Heart left ventricle (tissue), 16 donors: ENCODE measurements around the gene TMEM135. TPM values are rescaled to one million over a fixed set of nuclear protein-coding genes. Genes with fewer than 3 reads are reported as not detected.

Experiments used
- ATAC-seq, 4 donors: fragments of 200-7000 bp; cut with Tn5 transposase; one replicate each; pipeline ENCODE4 v1.9.1; 2020 to 2022; ENCODE audit warnings: moderate library complexity in 4 of 4, mild to moderate bottlenecking in 3 of 4, moderate number of reproducible peaks in 1 of 4
- DNase-seq, 5 donors: peaks; one replicate each; pipeline ENCODE4 v3.0.0-alpha.2; 2020
- H3K27ac ChIP-seq, 12 donors: fragments of 200-600 bp; sonication (generic) in 4 of 12; one replicate each; pipeline versions ENCODE4 v1.5.0 to v1.8.0; 2016 to 2022; ENCODE audit warnings: mild to moderate bottlenecking in 2 of 12
- H3K27me3 ChIP-seq, 9 donors: fragments of 200-600 bp; sonication (generic) in 2 of 9; one replicate each; pipeline versions ENCODE4 v1.5.1 to v1.8.0; 2016 to 2022; ENCODE audit warnings: mild to moderate bottlenecking in 3 of 9
- H3K36me3 ChIP-seq, 9 donors: fragments of 200-600 bp; sonication (generic) in 2 of 9; one replicate each; pipeline versions ENCODE4 v1.5.0 to v1.8.0; 2018 to 2022; ENCODE audit warnings: mild to moderate bottlenecking in 2 of 9
- H3K4me1 ChIP-seq, 12 donors: fragments of 200-600 bp; sonication (generic) in 4 of 12; one replicate each; pipeline versions ENCODE4 v1.5.0 to v1.8.0; 2016 to 2022; ENCODE audit warnings: mild to moderate bottlenecking in 3 of 12
- H3K4me3 ChIP-seq, 12 donors: fragments of 200-600 bp; sonication (generic) in 4 of 12; one replicate each; pipeline versions ENCODE4 v1.5.0 to v1.8.0; 2017 to 2022; ENCODE audit warnings: mild to moderate bottlenecking in 9 of 12, moderate library complexity in 4 of 12
- H3K9me3 ChIP-seq, 12 donors: fragments of 200-600 bp; sonication (generic) in 4 of 12; one replicate each; pipeline versions ENCODE4 v1.5.0 to v1.8.0; 2016 to 2022; ENCODE audit warnings: mild to moderate bottlenecking in 1 of 12
- POLR2A ChIP-seq, 2 donors: fragments of 450-650 bp; IDR thresholded peaks; one replicate each; pipeline ENCODE4 v1.6.1; 2017; ENCODE audit warnings: antibody characterized with exemption in 2 of 2, mild to moderate bottlenecking in 2 of 2, moderate library complexity in 2 of 2
- WGBS, 4 donors: extraction: QIAGEN DNeasy Blood & Tissue Kit in 2 of 4; methylation state at CpG; one replicate each; pipeline versions ENCODE4 v1.1.5 to v1.1.7; 2013 to 2018; 5-methylcytosine and 5-hydroxymethylcytosine counted together
- intact Hi-C, 10 donors: fragments of 100-400 bp; cut with DNase I; formaldehyde crosslinking; loops; one replicate each; pipeline versions ENCODE4 v1.11.1 to v1.14.2; 2022
- polyA plus RNA-seq, 2 donors: library from polyadenylated mRNA; stranded (reverse); fragments of 200-250 nt; gene quantifications; one replicate each; pipeline ENCODE4 v1.2.3, GENCODE V29; 2013
- total RNA-seq, 9 donors: library from RNA; depleted of rRNA in 2 of 9; stranded (reverse); fragments of >200 nt in 2 of 9; fragmentation: NEBNext Ultra II Directional in 3 of 9; extraction: Animal tissue kit (Norgen Biotek cat#: 25700) in 3 of 9; gene quantifications; one replicate each; pipeline versions ENCODE4 v1.1.0 to v1.2.4, GENCODE V29; 2016 to 2023
- TF ChIP-seq, protein P1 (sequence below), 12 donors: fragments of 200-600 bp; sonication (generic) in 4 of 12; IDR thresholded peaks; one replicate each; pipeline versions ENCODE4 v1.5.0 to v1.8.0; 2018 to 2022; ENCODE audit warnings: antibody characterized with exemption in 12 of 12, mild to moderate bottlenecking in 5 of 12
- donor health status: ischemic (EF 13 %, LVEDD 7.1; RV severe dilation, severe dysfunction).
- donor health status: healthy with polysubstance abuse.
- donor health status: DM: no; HTN: yes; CAD: no.
- donor health status: DM: no; HTN: no; CAD: no.
- donor health status: ischemic (EF 25% LVEDD 6.9; RV normal size, moderate dysfunction).
- donor health status: ischemic (EF 25% LVEDD 5.7; RV mildly dilated, moderate dysfunction).
- donor health status: healthy.
- donor health status: DM: yes; HTN: yes; CAD: no.
- donor health status: ischemic (EF 35%, LVEDD 5.7; RV mildly dilated, moderate dysfunction).
- donor health status: nonischemic (EF 11% LVEDD 7.7; RV severe dilation, severe dysfunction).
- donor health status: DM: yes; HTN: yes; CAD: no.
- donor health status: PGD.
- donor health status: ischemic (EF 29% LVEDD 5.4; RV normal size, mild dysfunction).
- donor health status: nonischemic (EF 23%, LVEDD 6.1; RV moderate dilation, normal function).

TMEM135 gene
- total and polyA plus RNA-seq, 11 donors = 3.9 to 22.7 (median 14.7) TPM

DNA sequence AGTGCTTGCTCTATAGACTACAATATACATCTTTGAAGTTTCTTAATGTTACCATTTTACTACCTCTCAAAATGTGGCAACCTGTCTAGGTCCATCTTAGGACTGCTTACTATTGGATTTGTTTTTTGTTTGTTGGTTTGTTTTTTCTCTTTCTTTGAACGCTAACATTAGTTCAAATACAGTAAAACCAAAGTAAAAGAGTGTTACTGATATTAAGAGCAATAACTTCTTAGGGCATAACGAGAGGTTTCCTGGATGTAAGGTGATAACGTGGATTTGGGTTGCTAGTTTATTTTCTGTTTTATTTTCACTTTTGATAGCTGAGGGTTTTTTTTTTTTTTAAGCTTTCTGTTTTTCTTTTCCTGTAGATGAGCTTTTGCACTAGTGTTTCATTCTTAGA lies 43.6 kb downstream of the TMEM135 start:
- Histone ChIP-seq H3K27me3 (no peaks in the 10 kb centered on the region), H3K9me3 (peaks cover 0 to 15% (median 0%) of the 10 kb centered on the region in 12 donors), H3K4me1 (peaks cover 0 to 20% (median 0%) of the 10 kb centered on the region in 12 donors), H3K36me3 (peaks cover 0 to 21% (median 9%) of the 10 kb centered on the region in 9 donors), H3K4me3 (peak overlapping the region in 7 of 12 donors; percentile 5 to 44 (median 25)), H3K27ac (peak overlapping the region in 2 of 12 donors; percentile 11 to 37)
- no peak for ATAC-seq
- whole genome bisulfite sequencing, 4 donors = 47 to 69% (median 58%) methylated on average over 3 of the region's 3 CpGs
- no peak for DNase-seq
- intact Hi-C loops = loop anchor here in 2 of 10 donors (10.0 kb wide), 2 partner anchors 87 to 137 kb away; no protein-coding TSS in a partner anchor
- TF ChIP-seq POLR2A (IDR thresholded peaks at IDR 0.05) = no peak
- TF ChIP-seq, protein P1, sequence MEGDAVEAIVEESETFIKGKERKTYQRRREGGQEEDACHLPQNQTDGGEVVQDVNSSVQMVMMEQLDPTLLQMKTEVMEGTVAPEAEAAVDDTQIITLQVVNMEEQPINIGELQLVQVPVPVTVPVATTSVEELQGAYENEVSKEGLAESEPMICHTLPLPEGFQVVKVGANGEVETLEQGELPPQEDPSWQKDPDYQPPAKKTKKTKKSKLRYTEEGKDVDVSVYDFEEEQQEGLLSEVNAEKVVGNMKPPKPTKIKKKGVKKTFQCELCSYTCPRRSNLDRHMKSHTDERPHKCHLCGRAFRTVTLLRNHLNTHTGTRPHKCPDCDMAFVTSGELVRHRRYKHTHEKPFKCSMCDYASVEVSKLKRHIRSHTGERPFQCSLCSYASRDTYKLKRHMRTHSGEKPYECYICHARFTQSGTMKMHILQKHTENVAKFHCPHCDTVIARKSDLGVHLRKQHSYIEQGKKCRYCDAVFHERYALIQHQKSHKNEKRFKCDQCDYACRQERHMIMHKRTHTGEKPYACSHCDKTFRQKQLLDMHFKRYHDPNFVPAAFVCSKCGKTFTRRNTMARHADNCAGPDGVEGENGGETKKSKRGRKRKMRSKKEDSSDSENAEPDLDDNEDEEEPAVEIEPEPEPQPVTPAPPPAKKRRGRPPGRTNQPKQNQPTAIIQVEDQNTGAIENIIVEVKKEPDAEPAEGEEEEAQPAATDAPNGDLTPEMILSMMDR (IDR thresholded peaks at IDR 0.05) = no peak

DNA sequence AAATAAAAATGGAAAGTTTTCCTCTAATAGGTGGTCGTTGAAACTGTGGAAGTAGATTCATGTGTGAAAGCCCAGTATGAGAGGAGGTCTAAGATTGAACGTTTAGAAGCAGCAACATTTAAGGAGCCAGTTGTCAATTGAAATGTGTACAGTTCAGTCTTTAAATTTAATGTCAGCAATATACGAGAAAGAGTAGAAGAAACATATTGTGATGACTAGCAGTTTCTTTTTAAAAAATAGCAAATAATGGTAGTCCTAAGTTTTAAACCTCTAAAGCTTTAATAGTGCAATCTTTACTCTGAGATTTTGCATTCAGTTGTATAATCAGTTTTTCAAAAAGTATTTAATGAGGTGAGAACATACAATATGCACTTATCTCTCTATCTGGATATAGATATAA lies 44.9 kb downstream of the TMEM135 start:
- ATAC-seq (no peak), DNase-seq (no peak)
- 57 to 68% (median 64%) methylated on average over 3 of the region's 3 CpGs for WGBS, 4 donors

DNA sequence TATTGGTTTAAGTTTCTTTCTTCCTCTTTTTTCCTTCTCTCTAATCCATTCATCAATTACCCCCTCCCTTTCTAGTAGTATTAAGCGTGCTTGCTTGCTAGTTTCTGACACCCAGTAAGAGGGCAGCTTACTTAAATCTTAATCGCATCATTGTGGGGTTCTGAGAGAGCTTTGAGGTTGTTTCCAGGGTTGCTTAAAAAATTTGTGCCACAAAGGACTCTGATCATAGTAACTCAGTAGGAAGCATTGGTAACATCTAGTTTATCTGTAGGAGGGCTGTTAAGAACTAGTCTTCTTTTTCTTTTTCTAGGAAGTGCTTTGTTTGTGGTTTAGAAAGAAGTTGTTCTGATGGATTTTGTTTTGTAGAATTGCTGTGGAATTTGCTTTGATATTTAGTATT lies 45.3 kb downstream of the TMEM135 start:
- DNase-seq (no peak), ATAC-seq (no peak)
- Histone ChIP-seq H3K9me3 (peaks cover 0 to 1% (median 0%) of the 10 kb centered on the region in 12 donors), H3K27ac (no peak overlapping the region), H3K4me1 (peaks cover 0 to 20% (median 0%) of the 10 kb centered on the region in 12 donors), H3K27me3 (no peaks in the 10 kb centered on the region), H3K4me3 (no peak overlapping the region), H3K36me3 (peaks cover 0 to 5% (median 0%) of the 10 kb centered on the region in 9 donors)
- WGBS, 4 donors = 78 to 89% (median 85%) methylated on average over 2 of the region's 2 CpGs
- TF ChIP-seq, protein P1 (IDR thresholded peaks at IDR 0.05) = no peak
- no peak for TF ChIP-seq POLR2A (IDR thresholded peaks at IDR 0.05)
- intact Hi-C loops = loop anchor here in 2 of 10 donors (10.0 kb wide), 2 partner anchors 88 to 138 kb away; no protein-coding TSS in a partner anchor

More for the DNA sequence above, 44.9 kb downstream of the TMEM135 start:
- Histone ChIP-seq H3K27ac (no peak overlapping the region), H3K9me3 (peaks cover 0 to 5% (median 0%) of the 10 kb centered on the region in 12 donors), H3K36me3 (peaks cover 0 to 8% (median 0%) of the 10 kb centered on the region in 9 donors), H3K4me3 (no peak overlapping the region), H3K4me1 (peaks cover 0 to 20% (median 0%) of the 10 kb centered on the region in 12 donors), H3K27me3 (no peaks in the 10 kb centered on the region)
- intact Hi-C loops = loop anchor here in 2 of 10 donors (10.0 kb wide), 2 partner anchors 88 to 138 kb away; no protein-coding TSS in a partner anchor
- TF ChIP-seq, protein P1 (IDR thresholded peaks at IDR 0.05) = no peak
- TF ChIP-seq POLR2A (IDR thresholded peaks at IDR 0.05) = no peak

DNA sequence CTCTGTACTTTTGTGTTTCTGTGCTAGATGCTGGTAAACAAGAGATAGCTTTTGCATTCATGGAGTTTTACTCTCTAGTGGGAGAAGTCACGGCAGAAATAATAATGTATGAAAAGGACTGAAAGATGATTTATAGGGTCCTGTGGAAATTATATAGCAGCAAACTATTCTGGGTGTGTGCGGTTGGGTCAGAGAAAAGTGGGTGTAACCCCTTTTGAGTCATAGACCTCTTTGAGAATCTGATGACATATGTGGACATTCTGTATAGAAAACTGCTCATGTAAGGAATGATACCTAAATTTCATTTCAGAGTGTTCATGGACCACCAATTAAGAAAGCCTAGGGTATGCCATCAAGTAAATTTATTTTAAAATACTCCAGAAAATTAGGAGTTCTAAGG lies 54.4 kb downstream of the TMEM135 start:
- TF ChIP-seq, protein P1 (IDR thresholded peaks at IDR 0.05) = no peak
- TF ChIP-seq POLR2A (IDR thresholded peaks at IDR 0.05) = no peak
- H3K4me1 ChIP-seq = no peaks in the 10 kb centered on the region
- intact Hi-C loops = loop anchor here in 4 of 10 donors (10.0 kb wide), 3 partner anchors 137 to 183 kb away; partner anchors contain the start of gene FZD4 (in 2 of the 4)
- peaks cover 0 to 25% (median 5%) of the 10 kb centered on the region in 9 donors for H3K36me3 ChIP-seq
- H3K9me3 ChIP-seq = peaks cover 0 to 23% (median 14%) of the 10 kb centered on the region in 12 donors
- no peaks in the 10 kb centered on the region for H3K27me3 ChIP-seq
- 94 to 100% (median 99%) methylated on average over 2 of the region's 2 CpGs for WGBS, 4 donors
- no peak overlapping the region for H3K4me3 ChIP-seq
- DNase-seq = no peak
- H3K27ac ChIP-seq = no peak overlapping the region
- ATAC-seq = no peak
